Stimulated activated CD4-positive, alpha-beta T cell treated with anti-CD3 and anti-CD28 coated beads, Interleukin-12 subunit alpha, Interleukin-12 subunit beta, amount 100 ng/mL, for 48 hours (primary cell): Measurements from ENCODE around the gene FRMPD3.
"Not testable (repeated sequence)": the region's sequence is repeated elsewhere in the genome, so short reads cannot be mapped to it uniquely, and the experiment has no call there.

ENCODE experiments used
- DNase-seq, 3 donors: peaks; one replicate each; pipeline ENCODE4 v3.0.0-alpha.2; 2020; ENCODE audit warnings: low read depth in 2 of 3, low spot score in 1 of 3

Gene FRMPD3

DNA sequence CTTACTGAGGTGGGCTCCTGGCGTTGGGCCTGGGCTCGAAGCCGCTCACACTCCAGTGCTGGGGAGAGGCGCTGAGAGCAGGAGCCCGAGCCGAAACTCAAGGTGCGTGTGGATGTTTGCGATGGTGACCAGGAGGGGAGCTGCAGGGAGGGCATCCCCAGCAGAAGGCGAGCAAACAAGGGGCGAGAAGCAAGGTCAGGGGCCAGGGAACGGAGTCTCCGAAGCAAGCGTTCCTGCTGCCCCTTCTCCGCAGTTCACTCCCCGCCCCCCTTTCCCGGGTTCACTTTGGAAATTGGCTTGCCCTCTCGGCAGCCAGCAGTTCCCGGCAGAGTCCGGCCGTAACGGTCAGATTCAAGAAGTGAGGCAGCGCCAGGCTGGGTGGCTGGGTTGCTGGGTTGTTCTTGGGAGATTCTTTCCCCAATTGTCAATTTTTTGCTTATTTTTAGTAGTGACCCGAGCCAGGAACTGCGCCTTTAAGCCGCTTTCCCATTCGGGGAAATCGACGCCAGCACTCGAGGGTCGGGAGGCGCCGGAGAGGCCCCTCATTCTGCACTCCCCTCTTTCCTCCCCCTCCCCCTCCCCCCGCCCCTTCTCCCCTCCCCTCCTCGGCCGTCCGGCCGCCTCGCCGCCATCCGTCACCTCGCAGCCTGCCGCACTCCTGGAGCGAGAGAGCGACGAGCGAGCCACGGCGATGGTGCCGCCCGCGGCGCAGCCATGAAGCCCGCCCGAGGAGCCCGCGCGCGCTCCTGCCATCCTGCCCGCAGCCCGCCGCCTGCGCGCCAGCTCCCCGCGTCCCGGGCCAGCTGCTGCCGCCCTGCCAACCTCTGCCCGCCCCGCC, at the start of gene FRMPD3:
Gene FRMPD3 (plus strand): TSS at position 655 of the 838 bp plus-strand sequence. CDS start 76,937 bp downstream, outside the sequence.
- no peak for DNase-seq

DNA sequence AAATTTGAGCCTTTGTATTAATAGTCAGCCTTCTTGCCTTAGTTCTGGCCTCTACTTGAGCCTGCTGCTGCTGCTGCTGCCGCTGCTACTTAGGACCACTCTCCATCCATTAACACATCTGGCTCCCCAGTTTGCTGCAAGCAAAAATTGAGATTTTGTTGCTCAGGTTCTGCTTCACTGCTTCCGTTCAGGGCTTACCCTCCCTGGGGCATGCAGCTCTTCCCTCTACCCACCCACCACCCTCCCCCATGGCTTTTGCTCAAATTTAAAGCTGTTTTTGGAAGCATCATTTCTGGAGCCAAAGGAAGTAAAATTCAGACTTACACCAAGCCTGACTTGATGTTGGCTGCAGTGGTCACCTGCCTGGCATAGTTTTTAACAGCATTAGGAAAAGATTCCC, 28.9 kb upstream of the FRMPD3 start:
- DNase-seq: no peak

DNA sequence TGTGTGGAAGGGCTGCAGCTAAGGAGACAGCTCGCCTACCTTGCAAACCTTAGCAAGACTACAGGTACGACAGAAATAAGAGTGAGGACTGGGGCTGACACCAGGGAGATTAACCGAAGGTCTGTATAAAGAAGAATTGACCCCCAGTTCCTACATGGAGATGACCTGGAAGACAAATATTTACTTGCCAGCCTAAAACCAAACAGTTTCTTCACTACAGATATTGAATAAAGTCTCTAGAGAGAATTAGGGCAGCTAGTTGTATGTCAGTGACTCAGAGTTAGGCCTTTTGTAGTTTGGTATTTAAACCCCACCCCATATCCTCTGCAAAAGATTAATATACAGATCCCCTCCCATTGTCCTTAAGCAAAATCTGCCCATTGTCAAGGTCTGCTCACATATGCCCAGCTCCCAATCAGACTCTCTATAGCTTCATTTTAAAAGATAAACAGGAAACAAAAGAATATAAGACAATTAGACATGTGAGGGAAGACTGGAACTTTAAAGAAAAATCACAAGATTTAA, 28.1 kb upstream of the FRMPD3 start:
- DNase-seq: no peak

DNA sequence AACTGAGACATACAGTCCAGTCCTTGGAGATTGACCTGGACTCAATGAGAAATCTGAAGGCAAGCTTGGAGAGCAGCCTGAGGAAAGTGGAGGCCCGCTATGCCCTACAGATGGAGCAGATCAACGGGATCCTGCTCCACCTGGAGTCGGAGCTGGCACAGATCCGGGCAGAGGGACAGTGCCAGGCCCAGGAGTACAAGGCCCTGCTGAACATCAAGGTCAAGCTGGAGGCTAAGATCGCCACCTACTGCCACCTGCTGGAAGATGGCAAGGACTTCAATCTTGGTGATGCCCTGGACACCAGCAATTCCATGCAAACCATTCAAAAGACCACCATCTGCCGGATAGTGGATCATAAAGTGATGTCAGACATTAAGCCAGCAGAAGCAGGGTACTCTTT, 20.4 kb upstream of the FRMPD3 start:
- peak in 1 of 3 donors; percentile 47 for DNase-seq

DNA sequence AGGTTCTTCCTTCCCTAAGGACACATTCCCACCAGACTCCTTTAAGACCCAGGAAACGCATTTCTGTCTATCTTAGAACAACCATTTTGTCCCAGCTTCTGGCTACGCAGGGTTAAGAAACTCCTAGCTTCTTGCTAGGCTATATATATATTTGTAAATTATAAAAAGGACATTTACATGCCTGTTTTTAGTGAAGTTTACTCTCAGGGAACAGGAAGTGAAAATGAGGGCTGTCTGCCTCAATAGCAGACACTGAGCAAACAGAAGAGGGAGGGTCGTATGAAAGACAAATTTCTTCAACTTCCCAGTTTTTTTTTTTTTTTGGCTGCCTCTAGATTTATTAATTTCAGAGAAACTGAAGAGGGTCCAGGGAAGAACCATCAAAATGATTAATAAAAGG, 9.3 kb upstream of the FRMPD3 start:
- DNase-seq: no peak

DNA sequence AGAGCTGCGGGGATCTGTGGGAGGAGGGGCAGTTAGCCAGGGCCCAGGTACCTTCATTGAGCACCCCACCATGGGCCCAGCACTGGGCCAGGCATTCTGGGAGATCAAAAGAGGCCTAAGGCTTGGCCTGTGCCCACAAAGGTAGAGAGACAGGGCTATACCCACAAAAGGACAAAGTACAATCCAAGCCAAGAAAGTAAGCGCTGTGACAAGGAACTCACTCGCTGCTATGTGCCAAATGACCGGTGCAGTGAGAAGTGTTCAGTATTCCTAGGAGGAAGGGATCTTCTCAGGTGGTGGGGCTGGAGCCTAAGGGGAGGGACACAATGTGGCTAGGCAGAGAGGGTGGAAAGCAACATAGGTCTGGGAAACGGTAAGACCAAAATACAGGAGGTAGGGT, 8.8 kb upstream of the FRMPD3 start:
- DNase-seq: no peak

DNA sequence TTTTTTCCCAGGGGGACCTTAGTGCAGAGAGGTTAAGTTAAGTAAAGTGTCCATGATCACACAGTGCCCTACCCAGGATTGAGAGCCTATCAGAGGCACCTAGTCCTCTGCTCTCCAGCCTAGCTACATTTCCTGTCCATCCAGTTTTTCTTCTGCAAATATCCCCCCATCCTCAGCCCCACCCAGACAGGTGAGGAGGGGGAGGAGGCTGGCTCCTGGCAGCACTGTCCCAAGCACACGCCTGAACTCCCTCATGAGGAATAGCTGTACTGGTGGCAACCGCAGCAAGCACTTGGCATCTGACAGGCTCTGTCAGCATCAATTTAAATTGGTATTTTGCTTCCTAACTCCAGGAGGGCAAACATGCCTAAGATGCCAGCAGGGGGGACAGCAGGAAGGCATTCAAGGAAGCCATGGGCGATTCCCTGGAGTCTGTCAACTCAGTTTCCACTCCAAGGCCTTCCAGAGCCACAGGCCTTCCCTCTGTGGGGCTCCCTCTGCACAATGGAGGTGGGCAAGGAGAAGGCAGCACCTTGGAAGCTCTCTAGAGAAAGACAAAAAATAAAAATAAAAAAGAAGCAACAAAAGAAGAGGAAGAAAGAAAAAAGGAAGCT, 6.4 kb upstream of the FRMPD3 start:
- DNase-seq: no peak

DNA sequence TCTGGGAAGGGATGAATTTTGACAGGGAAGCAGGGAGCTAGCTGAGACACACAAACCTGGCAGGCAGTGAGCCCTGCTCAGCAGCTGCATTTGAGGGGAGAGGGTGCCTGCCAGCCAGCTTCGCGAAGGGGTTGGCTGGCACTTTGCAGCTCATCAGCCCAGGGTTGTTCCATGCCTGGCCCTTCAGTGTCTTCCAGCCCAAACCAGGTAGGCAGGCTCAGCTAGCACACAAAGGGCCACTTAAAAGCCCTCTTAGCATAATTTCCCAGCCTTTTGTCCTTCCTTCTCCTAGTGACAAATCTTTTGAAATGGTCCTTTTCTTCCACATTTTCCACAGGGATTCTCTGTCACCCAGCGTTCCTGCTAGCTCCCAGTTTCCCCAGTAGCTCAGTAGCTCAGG, 4.3 kb upstream of the FRMPD3 start:
- no peak for DNase-seq

DNA sequence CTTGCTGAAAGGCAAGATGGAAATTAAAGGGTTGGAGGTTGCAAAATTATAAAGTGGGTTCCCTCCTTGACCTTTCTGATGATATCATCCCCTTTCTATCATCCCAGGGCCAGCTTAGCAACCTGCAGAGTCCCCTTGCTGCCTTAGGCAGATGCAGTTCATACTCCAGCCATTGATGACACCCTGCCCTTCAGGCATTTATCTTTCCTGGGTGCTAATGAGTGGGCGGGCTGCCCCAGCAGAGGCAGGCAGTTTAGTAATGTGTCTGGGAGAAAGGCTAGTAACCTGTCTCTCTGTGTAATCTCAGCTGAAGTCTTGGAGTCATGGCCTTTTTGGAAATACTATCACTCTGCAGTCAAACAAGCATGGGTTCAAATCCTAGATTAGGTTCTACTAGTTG, 3.8 kb upstream of the FRMPD3 start:
- no peak for DNase-seq

DNA sequence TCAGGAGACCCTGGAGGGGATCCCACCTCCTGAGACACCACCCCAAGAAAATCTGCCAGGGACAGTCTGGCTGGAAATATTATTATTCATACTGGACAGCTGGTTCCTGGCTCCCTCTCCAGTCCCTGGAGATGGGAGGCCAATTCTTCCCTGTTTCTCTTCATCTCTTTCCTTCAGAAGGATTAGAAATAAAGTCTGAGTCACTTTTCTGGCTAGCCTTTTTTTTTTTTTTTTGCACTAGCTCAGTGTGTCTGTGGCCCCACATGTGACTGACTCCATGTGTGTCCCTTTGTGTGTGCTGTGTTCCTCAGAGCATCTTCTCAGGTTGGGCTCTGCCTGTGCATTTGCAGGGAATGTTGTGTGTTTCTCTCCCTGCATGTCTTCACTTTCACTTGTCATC, 1.8 kb upstream of the FRMPD3 start:
- no peak for DNase-seq

DNA sequence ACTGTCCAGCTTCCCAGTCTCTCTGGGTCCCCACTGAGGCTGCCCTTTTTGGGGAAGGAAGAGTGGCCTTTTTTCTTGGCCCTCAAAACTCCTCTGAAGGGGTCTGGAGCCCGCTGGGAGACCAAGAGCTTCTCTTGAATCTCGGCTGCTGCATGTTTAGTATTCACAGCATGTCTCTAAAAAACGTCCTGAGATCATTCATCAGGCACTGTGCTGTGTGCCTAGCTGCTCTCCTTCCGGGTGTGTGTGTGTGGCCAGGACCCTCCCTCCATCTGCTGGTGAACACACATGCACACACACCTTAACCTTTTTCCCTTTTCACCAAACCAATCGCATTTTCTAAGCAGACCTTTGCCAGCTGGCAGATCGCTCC, 841 bp upstream of the FRMPD3 start:
- no peak for DNase-seq

DNA sequence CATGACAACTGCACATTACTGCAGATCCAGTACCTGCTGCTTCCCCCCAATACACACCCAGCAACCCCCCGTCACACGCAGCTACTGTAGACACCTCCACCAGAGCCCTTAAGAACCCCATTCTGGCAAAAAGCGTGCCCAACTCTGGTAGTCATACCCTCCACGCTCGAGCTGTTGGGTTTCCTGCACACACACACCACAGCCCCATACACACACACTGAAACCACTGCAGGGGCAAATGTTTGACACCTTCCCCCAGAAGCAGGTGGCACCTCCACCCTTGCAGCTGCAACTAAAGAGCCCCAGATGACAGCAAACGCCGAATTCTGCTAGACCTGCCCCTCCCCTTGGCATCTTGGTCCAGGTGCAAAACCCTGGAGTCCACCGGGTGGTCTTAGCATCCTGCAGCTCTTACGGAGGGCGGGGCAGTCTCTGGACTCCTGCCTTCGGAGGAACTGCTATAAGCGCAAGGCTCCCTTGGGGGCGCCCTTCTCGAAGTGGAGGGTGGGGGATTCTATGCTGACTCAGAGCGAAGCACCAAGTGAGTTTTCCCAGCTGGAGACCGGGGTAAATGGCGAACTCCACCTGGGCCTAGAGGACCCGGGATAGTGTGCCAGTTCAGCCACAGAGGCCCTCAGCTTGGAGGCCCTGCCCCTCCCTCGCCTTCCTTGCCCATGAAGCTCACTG, 1.5 kb downstream of the FRMPD3 start:
- DNase-seq: no peak

DNA sequence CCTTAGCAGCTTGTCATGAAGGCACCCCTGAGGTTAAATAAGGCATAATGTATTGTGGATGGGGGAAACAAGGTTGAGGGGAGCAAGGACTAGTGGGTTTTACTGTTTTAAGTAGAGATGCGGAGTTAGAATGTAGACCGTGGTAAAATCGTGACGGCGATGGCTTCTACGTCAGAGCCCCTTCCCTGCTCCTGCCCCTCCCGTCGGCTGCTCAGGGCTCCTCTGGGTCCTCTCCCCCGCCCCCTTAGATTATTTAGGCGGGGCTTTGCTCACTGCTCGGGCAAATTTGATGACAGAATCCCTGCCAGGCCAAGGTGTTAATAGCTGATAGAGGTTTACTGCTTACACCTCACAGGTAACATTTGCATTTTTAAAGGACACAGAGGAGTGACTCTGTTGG, 2.3 kb downstream of the FRMPD3 start:
- no peak for DNase-seq

DNA sequence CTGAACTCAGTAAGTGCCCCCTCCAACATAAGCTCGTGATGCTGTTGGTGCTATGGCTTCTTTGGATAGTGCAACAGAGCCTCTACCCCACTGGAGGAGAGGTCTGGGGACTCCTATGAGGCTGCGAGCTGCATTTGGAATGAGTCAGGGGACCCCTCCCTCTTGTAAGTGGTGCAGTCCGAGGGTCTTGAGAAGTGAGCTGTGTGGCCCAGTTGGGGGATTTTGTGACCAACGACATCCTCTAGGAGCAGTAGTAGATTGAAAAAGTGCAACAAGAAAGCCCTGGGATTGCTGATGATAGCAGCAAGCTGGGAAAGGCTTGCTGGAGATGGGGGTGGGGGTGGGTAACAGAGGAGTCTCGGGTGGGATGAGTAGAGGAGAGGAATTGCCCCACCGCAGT, 3.1 kb downstream of the FRMPD3 start:
- DNase-seq: no peak

DNA sequence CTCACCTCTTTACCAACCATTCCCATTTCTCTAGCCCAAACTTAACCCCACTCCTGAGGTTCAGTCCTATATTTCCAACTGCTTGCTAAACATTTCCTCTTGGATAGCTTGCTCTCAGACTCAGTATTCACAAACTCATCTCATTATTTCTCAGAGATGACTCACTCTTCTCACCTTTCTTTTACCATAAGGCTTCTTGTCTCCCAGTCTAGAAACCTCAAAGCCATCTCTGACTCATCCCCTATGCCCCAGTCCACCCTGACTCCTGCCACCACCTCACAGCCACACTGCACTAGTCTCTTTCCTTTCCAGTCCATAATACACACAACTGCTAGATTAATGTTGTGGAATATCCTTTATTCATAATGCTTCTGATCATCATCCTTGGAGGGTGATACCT, 4.8 kb downstream of the FRMPD3 start:
- peak in 1 of 3 donors; percentile 12 for DNase-seq

DNA sequence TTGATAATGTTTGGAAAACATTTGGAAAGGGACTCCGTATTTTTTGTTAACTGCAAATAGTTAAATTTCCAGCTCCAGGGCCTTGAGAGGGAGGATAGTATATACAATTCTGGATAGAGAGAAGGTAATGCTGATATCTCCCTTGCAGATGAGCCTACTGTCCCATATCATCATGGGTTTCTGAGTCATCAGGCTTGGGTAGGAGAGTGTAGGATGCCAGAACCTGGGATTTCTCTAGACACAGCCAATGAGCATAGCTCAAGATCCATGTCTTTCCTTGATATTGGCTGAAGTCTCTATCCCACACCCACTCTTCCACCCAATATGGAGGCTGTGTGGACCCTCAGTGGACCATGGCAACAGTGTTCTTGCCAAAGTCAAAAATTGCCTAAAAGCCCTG, 7.8 kb downstream of the FRMPD3 start:
- no peak for DNase-seq

DNA sequence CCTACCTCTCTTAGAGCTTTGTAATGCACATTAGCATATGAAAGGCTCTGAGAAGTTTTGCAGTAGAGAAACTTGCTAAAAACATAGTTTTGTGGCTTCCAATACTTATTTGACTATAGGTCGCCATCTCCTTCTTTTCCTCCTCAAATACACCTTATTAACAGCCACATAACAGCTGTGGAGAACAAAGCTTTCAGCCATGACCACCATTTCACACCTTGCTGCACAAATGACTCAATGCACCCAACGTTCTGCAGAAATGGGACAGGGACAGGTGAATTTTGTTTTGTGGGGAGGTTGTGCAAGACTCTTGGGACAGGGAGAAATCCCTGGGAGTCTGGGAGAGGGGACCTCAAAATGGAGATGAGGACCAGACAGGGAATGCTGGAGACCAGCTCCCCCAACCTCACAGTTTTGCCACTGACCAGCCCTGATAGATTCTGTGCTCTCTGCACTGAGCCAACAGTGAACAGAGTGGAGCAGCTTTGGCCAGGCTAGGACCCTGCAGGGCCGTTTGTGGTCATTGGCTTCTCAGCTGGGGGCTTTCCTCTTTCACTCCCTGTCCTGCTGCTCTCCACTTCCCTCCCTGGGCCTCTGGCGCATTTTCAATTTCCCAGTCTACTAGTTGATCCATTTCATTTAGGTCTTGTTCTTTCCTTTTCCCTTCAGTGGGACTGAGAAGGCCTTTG, 16.6 kb downstream of the FRMPD3 start:
- no peak for DNase-seq

DNA sequence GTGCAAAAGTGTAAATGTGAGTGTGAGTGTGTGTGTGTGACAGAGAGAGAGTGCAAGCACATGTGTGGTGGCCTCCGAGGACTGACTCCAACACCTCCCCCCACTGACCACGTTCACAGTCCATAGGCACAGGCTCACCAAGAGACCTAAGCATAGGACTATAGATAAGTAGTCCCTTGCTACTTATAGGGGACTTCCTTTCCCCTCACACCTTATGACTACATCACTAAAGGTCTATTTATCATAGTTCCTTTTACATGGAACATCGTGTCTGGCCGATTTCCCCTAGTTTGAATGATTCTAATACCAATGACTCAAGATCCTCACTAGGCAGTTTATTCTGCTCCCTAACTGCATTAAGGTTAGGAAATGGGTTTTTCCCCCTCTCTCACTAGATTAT, 17.8 kb downstream of the FRMPD3 start:
- DNase-seq: no peak

DNA sequence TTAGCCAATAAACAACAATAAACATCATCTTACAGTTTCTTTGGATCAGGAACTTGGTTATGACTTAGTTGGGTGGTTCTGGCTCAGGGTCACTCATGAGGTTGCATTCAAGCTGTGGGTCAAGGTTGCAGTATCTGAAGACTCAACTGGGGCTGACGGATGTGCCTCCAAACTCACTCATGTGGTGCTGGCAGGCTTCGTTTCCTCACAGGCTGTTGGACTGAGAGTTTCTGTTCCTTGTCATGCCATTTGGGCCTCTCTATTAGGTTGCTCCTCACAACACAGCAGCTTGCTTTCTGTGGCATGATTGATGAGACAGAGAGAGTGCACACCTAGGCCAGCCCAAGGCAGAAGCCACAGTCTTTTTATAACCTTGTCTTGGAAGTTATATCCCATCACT, 20.7 kb downstream of the FRMPD3 start:
- DNase-seq: no peak

DNA sequence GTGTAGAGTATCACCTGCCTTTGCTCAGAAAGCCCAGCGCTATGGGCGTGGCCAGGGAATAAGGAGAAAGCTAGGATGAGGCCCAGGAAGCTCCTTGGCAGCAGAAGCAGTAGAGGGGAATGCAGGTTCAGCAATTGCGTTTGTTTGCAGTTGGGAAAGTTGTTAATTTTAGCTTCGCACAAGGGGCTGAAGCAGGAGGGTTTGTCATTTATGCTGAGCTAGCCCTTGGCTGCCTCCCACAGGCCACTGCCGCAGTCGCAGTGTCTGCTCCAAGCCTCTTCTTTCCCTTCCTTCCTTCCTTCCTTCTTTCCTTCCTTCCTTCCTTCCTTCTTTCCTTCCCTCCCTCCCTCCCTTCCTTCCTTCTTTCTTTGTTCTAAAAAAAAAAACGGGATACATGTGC, 21.5 kb downstream of the FRMPD3 start:
- DNase-seq: no peak

DNA sequence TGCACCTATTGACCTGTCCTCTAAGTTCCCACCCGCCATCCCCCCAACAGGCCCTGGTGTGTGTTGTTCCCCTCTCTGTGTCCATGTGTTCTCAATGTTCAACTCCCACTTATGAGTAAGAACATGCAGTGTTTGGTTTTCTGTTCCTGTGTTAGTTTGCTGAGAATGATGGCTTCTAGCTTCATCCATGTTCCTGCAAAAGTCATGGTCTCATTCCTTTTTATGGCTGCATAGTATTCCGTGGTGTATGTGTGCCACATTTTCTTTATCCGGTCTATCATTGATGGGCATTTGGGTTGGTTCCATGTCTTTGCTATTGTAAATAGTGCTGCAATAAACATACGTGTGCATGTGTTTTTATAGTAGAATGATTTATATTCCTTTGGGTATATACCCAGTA, 22.0 kb downstream of the FRMPD3 start:
- DNase-seq: not testable (repeated sequence)

DNA sequence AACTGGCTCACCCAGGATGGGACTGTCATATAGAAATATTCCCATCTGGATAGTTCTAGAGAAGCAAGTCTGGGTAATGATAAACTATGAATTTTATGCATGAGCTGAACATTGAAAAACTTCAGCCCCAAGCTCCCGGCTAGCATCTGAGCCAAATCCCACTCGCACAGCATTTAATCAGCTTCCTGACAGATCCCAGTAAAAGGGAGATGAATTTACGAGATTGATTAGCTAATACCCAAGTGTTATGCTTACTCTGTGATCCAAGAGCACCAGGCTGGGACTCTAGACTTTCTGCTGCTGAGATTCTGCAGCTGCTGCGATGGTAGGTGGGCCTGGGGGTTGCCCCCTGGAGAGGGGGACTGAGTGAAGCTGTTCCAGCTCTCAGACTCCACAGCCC, 28.0 kb downstream of the FRMPD3 start:
- no peak for DNase-seq
